Hepatocyte (in vitro differentiated cells): Measurements from ENCODE around the gene LDLRAD3.

Experiments used
- CTCF ChIP-seq: fragments of 200-600 bp; sonication (generic); IDR thresholded peaks from 2 replicates; pipeline ENCODE4 v1.5.1; 2016; ENCODE audit warnings: antibody characterized with exemption, mild to moderate bottlenecking; ENCODE audit not compliant: poor library complexity
- EZH2 ChIP-seq: fragments of 200-600 bp; sonication (generic); IDR thresholded peaks from 2 replicates; pipeline ENCODE4 v1.6.1; 2016; ENCODE audit warnings: antibody characterized with exemption, mild to moderate bottlenecking, borderline replicate concordance

DNA sequence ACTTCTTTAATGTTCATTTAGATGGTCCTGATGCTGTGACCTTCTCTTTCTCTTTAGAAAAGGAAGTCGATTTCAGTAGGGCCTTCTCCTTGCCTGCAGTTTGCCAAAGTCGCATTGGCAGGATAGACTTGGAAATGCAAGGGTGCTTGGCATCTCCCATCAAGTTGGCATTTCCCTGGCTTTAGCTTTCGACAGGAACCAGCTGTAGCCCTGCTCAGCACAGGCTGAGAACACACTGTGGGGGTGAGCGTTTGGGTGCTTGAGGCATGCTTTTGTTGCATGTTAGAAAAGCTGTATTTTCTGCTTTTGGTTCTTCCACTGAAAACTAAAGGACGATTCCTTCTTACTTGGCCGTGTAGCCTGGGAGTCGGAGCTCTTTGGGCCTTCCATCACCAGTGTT, 37.7 kb downstream of the LDLRAD3 start:
- TF ChIP-seq CTCF (no peak), EZH2 (no peak)
